Lung (tissue), 12 donors: ENCODE results near the gene ZFYVE28. TPM values are rescaled to one million over a fixed set of nuclear protein-coding genes. Genes with fewer than 3 reads are reported as not detected.
A peak's percentile ranks its signal among the peaks of the same experiment; 100 is the strongest.

Experiments used
- ATAC-seq: fragments of 200-7000 bp; cut with Tn5 transposase; one replicate; pipeline ENCODE4 v1.9.1; 2020; ENCODE audit warnings: moderate number of reproducible peaks; ENCODE audit not compliant: insufficient read depth, low FRiP score
- DNase-seq, 3 donors: peaks; one replicate each; pipeline ENCODE4 v3.0.0-alpha.2; 2013 to 2017
- H3K27ac ChIP-seq, 2 donors: one replicate each; pipeline ENCODE4 v1.5.1; 2013; ENCODE audit warnings: mild to moderate bottlenecking in 2 of 2, moderate library complexity in 2 of 2, control low read depth in 1 of 2, inconsistent platforms in 1 of 2, low read depth in 1 of 2, low read length in 1 of 2
- H3K27me3 ChIP-seq, 3 donors: one replicate each; pipeline ENCODE4 v1.5.1; 2013; ENCODE audit warnings: low read length in 2 of 3; ENCODE audit not compliant: control insufficient read depth in 3 of 3, insufficient read depth in 3 of 3
- H3K36me3 ChIP-seq, 4 donors: one replicate each; pipeline ENCODE4 v1.5.1; 2013; ENCODE audit warnings: low read length in 4 of 4, mild to moderate bottlenecking in 1 of 4, moderate library complexity in 1 of 4; ENCODE audit not compliant: control insufficient read depth in 4 of 4, insufficient read depth in 4 of 4
- H3K4me1 ChIP-seq, 5 donors: one replicate each; pipeline ENCODE4 v1.5.1; 2013; ENCODE audit warnings: low read length in 5 of 5, mild to moderate bottlenecking in 2 of 5, moderate library complexity in 1 of 5; ENCODE audit not compliant: control insufficient read depth in 5 of 5, insufficient read depth in 5 of 5
- H3K4me3 ChIP-seq: one replicate; pipeline ENCODE4 v1.5.1; 2013; ENCODE audit warnings: mild to moderate bottlenecking, control low read depth, moderate library complexity
- H3K9ac ChIP-seq, 2 donors: one replicate each; pipeline ENCODE4 v1.5.1; 2013; ENCODE audit warnings: low read length in 2 of 2, control low read depth in 1 of 2; ENCODE audit not compliant: insufficient read depth in 1 of 2
- H3K9me3 ChIP-seq, 4 donors: one replicate each; pipeline ENCODE4 v1.5.1; 2013; ENCODE audit warnings: low read length in 3 of 4, mild to moderate bottlenecking in 1 of 4, moderate library complexity in 1 of 4; ENCODE audit not compliant: control insufficient read depth in 4 of 4, insufficient read depth in 3 of 4
- WGBS, 2 donors: extraction: QIAGEN DNeasy Blood & Tissue Kit; methylation state at CpG; one replicate each; pipeline ENCODE4 v1.1.7; 2013; 5-methylcytosine and 5-hydroxymethylcytosine counted together
- polyA plus RNA-seq, 2 donors: library from polyadenylated mRNA; stranded (reverse); fragments of 200-250 nt; gene quantifications; one replicate each; pipeline ENCODE4 v1.2.1, GENCODE V29; 2013
- total RNA-seq, 2 donors: library from RNA; depleted of rRNA in 1 of 2; stranded (reverse); fragments of >200 nt in 1 of 2; gene quantifications; one replicate each; pipeline ENCODE4 v1.2.1, GENCODE V29; 2014 to 2021
- TF ChIP-seq, protein P1 (sequence below): IDR thresholded peaks from 2 replicates; pipeline ENCODE4 v1.5.1; 2012; ENCODE audit warnings: mild to moderate bottlenecking; ENCODE audit errors: control extremely low read depth, extremely low read depth
- donor health status: control.
- donor health status: control.
- donor health status: Bipolar disorder and iron deficiency.
- donor health status: healthy.
- donor health status: DM: yes; HTN: yes; CAD: no.

The ZFYVE28 gene
- total and polyA plus RNA-seq, 4 donors, result 6.8 to 10.3 (median 7.6) TPM

DNA sequence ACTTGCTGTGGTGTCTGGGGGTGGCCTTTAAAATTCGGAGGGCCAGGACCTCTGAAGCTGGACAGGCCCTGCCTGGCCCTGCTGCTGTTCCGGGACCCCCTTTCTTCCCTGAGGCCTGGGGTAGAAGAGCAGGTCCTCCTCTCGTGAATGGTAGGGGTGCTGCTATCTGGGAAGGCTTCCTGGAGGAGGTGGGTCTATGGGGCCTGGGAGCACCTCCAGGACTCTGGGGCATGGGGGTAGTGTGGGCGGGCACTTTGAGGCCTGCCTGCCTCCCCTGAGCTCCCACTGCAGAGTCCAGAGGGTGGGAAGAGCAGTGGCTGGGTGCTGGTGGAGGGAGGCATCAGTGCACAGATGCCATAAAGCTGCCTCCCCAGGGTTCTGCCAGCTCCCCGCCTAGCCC lies 151.6 kb downstream of the ZFYVE28 start:
- TF ChIP-seq, protein P1, sequence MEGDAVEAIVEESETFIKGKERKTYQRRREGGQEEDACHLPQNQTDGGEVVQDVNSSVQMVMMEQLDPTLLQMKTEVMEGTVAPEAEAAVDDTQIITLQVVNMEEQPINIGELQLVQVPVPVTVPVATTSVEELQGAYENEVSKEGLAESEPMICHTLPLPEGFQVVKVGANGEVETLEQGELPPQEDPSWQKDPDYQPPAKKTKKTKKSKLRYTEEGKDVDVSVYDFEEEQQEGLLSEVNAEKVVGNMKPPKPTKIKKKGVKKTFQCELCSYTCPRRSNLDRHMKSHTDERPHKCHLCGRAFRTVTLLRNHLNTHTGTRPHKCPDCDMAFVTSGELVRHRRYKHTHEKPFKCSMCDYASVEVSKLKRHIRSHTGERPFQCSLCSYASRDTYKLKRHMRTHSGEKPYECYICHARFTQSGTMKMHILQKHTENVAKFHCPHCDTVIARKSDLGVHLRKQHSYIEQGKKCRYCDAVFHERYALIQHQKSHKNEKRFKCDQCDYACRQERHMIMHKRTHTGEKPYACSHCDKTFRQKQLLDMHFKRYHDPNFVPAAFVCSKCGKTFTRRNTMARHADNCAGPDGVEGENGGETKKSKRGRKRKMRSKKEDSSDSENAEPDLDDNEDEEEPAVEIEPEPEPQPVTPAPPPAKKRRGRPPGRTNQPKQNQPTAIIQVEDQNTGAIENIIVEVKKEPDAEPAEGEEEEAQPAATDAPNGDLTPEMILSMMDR, result no peak

DNA sequence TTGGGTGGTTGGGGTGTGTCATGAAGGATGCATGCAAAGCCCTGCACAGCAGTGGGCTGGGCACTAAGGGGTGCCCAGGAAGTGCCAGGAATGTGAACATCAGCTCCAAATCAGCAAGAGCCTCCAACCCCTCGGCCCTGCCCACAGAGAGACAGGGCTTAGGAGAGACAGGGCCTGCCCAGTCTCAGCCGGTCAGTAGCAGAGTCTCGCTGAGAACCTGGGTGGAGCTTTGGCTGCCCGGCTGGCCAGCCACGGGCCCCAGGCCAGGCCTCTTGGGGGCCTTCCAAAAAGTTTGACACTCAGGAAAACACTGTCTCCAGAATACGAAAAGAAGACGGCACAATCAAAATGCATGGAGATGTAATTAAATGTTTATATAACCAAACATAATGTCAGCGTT lies 152.3 kb downstream of the ZFYVE28 start:
- no peak for ATAC-seq
- 48 to 53% methylated on average over 8 of the region's 8 CpGs for WGBS, 2 donors
- Histone ChIP-seq H3K9me3 (no peaks in the 10 kb centered on the region), H3K36me3 (no peaks in the 10 kb centered on the region), H3K9ac (no peak overlapping the region), H3K27me3 (no peaks in the 10 kb centered on the region), H3K27ac (peak overlapping the region; percentile 14 to 37), H3K4me3 (no peak overlapping the region), H3K4me1 (peaks cover 5 to 57% (median 8%) of the 10 kb centered on the region in 5 donors)
- TF ChIP-seq, protein P1, result no peak
- DNase-seq, result peak; percentile 75 to 92 (median 82)

More for the DNA sequence above, 151.6 kb downstream of the ZFYVE28 start:
- no peaks in the 10 kb centered on the region for H3K27me3 ChIP-seq
- H3K9me3 ChIP-seq, result no peaks in the 10 kb centered on the region
- no peaks in the 10 kb centered on the region for H3K36me3 ChIP-seq
- WGBS, 2 donors, result 86% methylated on average over 5 of the region's 5 CpGs
- peaks cover 5 to 60% (median 8%) of the 10 kb centered on the region in 5 donors for H3K4me1 ChIP-seq
- no peak overlapping the region for H3K27ac ChIP-seq
- no peak overlapping the region for H3K9ac ChIP-seq
- no peak for DNase-seq
- H3K4me3 ChIP-seq, result no peak overlapping the region
- ATAC-seq, result no peak

DNA sequence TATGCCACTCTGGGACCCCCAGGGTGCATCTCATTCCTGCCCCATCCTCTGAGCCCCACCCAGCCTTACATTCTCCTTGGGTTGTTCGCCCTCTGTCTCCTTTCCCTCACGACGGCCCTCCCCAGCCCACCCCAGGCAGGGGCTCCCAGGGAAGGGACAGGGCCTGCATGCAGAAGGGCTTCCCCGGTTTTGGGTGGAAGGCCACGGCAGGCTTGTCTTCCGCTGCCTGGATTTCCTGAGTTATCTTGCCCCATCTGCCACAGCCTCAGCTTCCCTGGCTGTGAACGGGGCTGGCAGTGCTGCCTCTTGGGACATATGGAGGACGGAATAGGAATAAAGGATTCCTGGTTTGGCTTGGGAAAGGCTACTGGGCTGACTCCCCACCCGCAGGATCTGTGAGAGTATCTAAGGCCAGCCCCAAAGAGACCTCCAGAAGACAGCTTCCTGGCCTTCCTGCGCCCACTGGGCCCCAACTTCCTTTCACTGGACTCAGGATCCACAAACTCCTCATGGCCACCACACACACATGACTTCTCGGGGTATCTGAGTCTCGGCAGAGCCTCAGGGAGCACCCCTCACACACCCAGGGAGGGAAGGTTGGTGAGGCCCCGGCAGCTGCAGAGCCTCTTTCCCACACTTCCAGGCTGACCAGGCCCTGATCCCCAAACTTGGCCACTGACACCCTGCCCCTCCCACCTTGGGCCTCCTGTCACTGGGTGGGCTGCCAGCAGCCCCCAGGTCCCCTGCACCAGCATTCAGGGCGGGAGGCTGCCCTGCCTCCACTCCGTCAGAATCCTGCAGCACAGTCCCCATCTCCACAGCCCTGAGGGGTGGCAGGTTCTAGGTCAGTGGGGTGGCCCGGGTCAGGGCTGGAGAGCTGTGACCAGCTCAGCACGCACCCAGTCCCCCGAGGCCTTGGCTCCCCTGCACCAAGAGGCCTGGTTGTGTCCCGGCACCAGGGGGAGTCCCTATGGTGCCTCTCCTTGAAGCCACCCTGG lies 153.0 kb downstream of the ZFYVE28 start:
- no peak for ATAC-seq
- H3K27me3 ChIP-seq, result no peaks in the 10 kb centered on the region
- H3K9me3 ChIP-seq, result no peaks in the 10 kb centered on the region
- DNase-seq, result no peak
- TF ChIP-seq, protein P1, result no peak
- H3K27ac ChIP-seq, result peak overlapping the region; percentile 14 to 37
- H3K36me3 ChIP-seq, result peaks cover 0 to 1% (median 0%) of the 10 kb centered on the region in 4 donors
- H3K9ac ChIP-seq, result no peak overlapping the region
- peaks cover 5 to 58% (median 8%) of the 10 kb centered on the region in 5 donors for H3K4me1 ChIP-seq
- WGBS, 2 donors, result 90% methylated on average over 19 of the region's 19 CpGs
- H3K4me3 ChIP-seq, result no peak overlapping the region
